Measurements from ENCODE around the gene ST13.
"Not testable (repeated sequence)": the region's sequence is repeated elsewhere in the genome, so short reads cannot be mapped to it uniquely, and the experiment has no call there.

ST13 gene

DNA sequence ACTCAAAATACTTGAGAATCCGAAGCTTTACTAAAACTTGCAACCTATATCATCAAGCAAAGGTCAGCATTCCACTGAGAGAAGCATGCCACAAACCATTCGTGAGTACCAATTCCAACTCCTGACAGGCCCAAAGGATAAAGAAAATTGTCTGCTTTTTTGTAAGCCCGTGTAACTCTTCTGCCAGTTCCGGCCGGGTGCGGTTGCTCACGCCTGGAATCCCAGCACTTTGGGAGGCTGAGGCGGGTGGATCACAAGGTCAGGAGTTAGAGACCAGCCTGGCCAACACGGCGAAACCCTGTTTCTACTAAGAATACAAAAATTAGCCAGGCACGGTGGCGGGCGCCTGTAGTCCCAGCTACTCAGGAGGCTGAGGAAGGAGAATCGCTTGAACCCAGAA lies 74.7 kb downstream of the ST13 start:
- not testable (repeated sequence) for DNase-seq (ENCODE audit: low spot score)

Data from iPS-NIHi11 (cell line).